Small intestine (tissue), 7 donors: Measurements from ENCODE around the gene MIS18BP1. TPM values are rescaled to one million over a fixed set of nuclear protein-coding genes. Genes with fewer than 3 reads are reported as not detected.

Source experiments
- DNase-seq, 2 donors: peaks; one replicate each; pipeline versions ENCODE4 v3.0.0 to v3.0.0-alpha.2; 2013
- FAIRE-seq: peaks from 2 replicates; lab custom pipeline; 2012; peaks lifted over from hg19 to GRCh38; lab: Jason Lieb, UNC
- H3K27ac ChIP-seq, 3 donors: one replicate each; pipeline ENCODE4 v1.5.1; 2013; ENCODE audit warnings: low read length in 2 of 3, mild to moderate bottlenecking in 2 of 3, control low read depth in 1 of 3, inconsistent platforms in 1 of 3, low read depth in 1 of 3, moderate library complexity in 1 of 3
- H3K27me3 ChIP-seq, 3 donors: one replicate each; pipeline ENCODE4 v1.6.1; 2013; ENCODE audit warnings: low read length in 3 of 3, inconsistent platforms in 1 of 3; ENCODE audit not compliant: control insufficient read depth in 3 of 3, insufficient read depth in 3 of 3
- H3K36me3 ChIP-seq, 3 donors: one replicate each; pipeline ENCODE4 v1.6.1; 2013; ENCODE audit warnings: low read length in 3 of 3, inconsistent platforms in 1 of 3, low read depth in 1 of 3, mild to moderate bottlenecking in 1 of 3, moderate library complexity in 1 of 3; ENCODE audit not compliant: control insufficient read depth in 3 of 3, insufficient read depth in 2 of 3
- H3K4me1 ChIP-seq, 3 donors: one replicate each; pipeline ENCODE4 v1.6.1; 2013; ENCODE audit warnings: low read length in 2 of 3, inconsistent platforms in 1 of 3, low read depth in 1 of 3, mild to moderate bottlenecking in 1 of 3, moderate library complexity in 1 of 3; ENCODE audit not compliant: control insufficient read depth in 3 of 3, insufficient read depth in 2 of 3
- H3K4me3 ChIP-seq, 3 donors: one replicate each; pipeline ENCODE4 v1.5.1; 2013; ENCODE audit warnings: low read length in 3 of 3, control low read depth in 1 of 3, inconsistent platforms in 1 of 3, low read depth in 1 of 3, mild to moderate bottlenecking in 1 of 3, moderate library complexity in 1 of 3
- H3K9me3 ChIP-seq, 2 donors: one replicate each; pipeline ENCODE4 v1.6.1; 2013; ENCODE audit warnings: low read depth in 1 of 2, low read length in 1 of 2; ENCODE audit not compliant: control insufficient read depth in 2 of 2, insufficient read depth in 1 of 2
- WGBS, 3 donors: extraction: QIAGEN DNeasy Blood & Tissue Kit; methylation state at CpG; one replicate each; pipeline ENCODE4 v1.1.7; 2013; 5-methylcytosine and 5-hydroxymethylcytosine counted together
- polyA plus RNA-seq, 4 donors: library from polyadenylated mRNA; stranded (reverse) in 3 of 4; unstranded in 1 of 4; fragments of 200-250 nt in 3 of 4; fragments of 120-200 nt in 1 of 4; gene quantifications; one replicate each; pipeline versions ENCODE4 v1.2.1 to v1.2.3, GENCODE V29; 2013
- donor health status: healthy with polysubstance abuse.
- donor health status: control.
- donor health status: control.
- donor health status: Bipolar disorder and iron deficiency.
- donor health status: healthy.

MIS18BP1 gene
- polyA plus RNA-seq, 4 donors, result 3.6 to 28.1 (median 8.5) TPM

- no peaks in the 10 kb centered on the region for H3K27me3 ChIP-seq
- H3K36me3 ChIP-seq, result no peaks in the 10 kb centered on the region
- peaks cover 0 to 3% (median 2%) of the 10 kb centered on the region in 3 donors for H3K4me1 ChIP-seq
- peak in 1 of 2 donors; percentile 4 for DNase-seq
- peaks cover 0 to 8% of the 10 kb centered on the region in 2 donors for H3K9me3 ChIP-seq
- peak overlapping the region; percentile 79 to 99 (median 98) for H3K27ac ChIP-seq
- no peak for FAIRE-seq
- WGBS, 3 donors, result 46 to 54% (median 51%) methylated on average over 23 of the region's 23 CpGs
- H3K4me3 ChIP-seq, result peak overlapping the region; percentile 31 to 85 (median 63)
Measured at GRCh38 chr14:45253754-45254310, 830 bp upstream of the MIS18BP1 start.

GRCh38 chr14:45252366-45253069, 484 bp downstream of the MIS18BP1 start:
- peaks cover 0 to 4% of the 10 kb centered on the region in 2 donors for H3K9me3 ChIP-seq
- no peaks in the 10 kb centered on the region for H3K36me3 ChIP-seq
- peaks cover 0 to 3% (median 2%) of the 10 kb centered on the region in 3 donors for H3K4me1 ChIP-seq
- H3K27me3 ChIP-seq, result no peaks in the 10 kb centered on the region
- peak overlapping the region; percentile 79 to 99 (median 98) for H3K27ac ChIP-seq
- 1% methylated on average over 25 to 26 of the region's 26 CpGs for WGBS, 3 donors
- peak overlapping the region; percentile 60 to 85 (median 63) for H3K4me3 ChIP-seq
- FAIRE-seq, result no peak
- DNase-seq, result peak; percentile 33

- peaks cover 0 to 3% (median 2%) of the 10 kb centered on the region in 3 donors for H3K4me1 ChIP-seq
- peak; percentile 43 to 48 for DNase-seq
- FAIRE-seq, result no peak
- no peak overlapping the region for H3K27ac ChIP-seq
- H3K27me3 ChIP-seq, result no peaks in the 10 kb centered on the region
- peak overlapping the region in 2 of 3 donors; percentile 63 to 85 for H3K4me3 ChIP-seq
- H3K9me3 ChIP-seq, result peaks cover 0 to 4% of the 10 kb centered on the region in 2 donors
- 2 to 11% (median 5%) methylated on average over 5 of the region's 5 CpGs for whole genome bisulfite sequencing, 3 donors
- H3K36me3 ChIP-seq, result no peaks in the 10 kb centered on the region
Measured at GRCh38 chr14:45251912-45252311, 1.1 kb downstream of the MIS18BP1 start.

GRCh38 chr14:45249856-45250575, 3.0 kb downstream of the MIS18BP1 start:
- FAIRE-seq, result no peak
- no peak overlapping the region for H3K4me3 ChIP-seq

GRCh38 chr14:45247427-45247826, 5.6 kb downstream of the MIS18BP1 start:
- no peak overlapping the region for H3K4me3 ChIP-seq
- FAIRE-seq (no peak), DNase-seq (no peak)
- no peak overlapping the region for H3K27ac ChIP-seq
- H3K9me3 ChIP-seq, result no peaks in the 10 kb centered on the region
- no peaks in the 10 kb centered on the region for H3K27me3 ChIP-seq
- 93 to 96% (median 96%) methylated on average over 1 of the region's 1 CpG for WGBS, 3 donors
- H3K36me3 ChIP-seq, result no peaks in the 10 kb centered on the region
- H3K4me1 ChIP-seq, result peaks cover 0 to 2% (median 0%) of the 10 kb centered on the region in 3 donors

More at GRCh38 chr14:45249856-45250575, 3.0 kb downstream of the MIS18BP1 start:
- WGBS, 3 donors, result 32 to 64% (median 50%) methylated on average over 5 of the region's 5 CpGs
- Histone ChIP-seq H3K9me3 (peaks cover 0 to 4% of the 10 kb centered on the region in 2 donors), H3K36me3 (no peaks in the 10 kb centered on the region), H3K27ac (peak overlapping the region; percentile 14 to 77 (median 21)), H3K4me1 (peaks cover 0 to 3% (median 2%) of the 10 kb centered on the region in 3 donors), H3K27me3 (no peaks in the 10 kb centered on the region)
- DNase-seq, result peak; percentile 17 to 22

GRCh38 chr14:45246691-45247090, 6.3 kb downstream of the MIS18BP1 start:
- H3K4me1 ChIP-seq, result peaks cover 0 to 2% (median 0%) of the 10 kb centered on the region in 3 donors
- no peak for DNase-seq
- no peak overlapping the region for H3K27ac ChIP-seq
- FAIRE-seq, result no peak
- H3K9me3 ChIP-seq, result no peaks in the 10 kb centered on the region
- H3K27me3 ChIP-seq, result no peaks in the 10 kb centered on the region
- H3K4me3 ChIP-seq, result no peak overlapping the region
- no peaks in the 10 kb centered on the region for H3K36me3 ChIP-seq
- 68 to 76% (median 72%) methylated on average over 1 of the region's 1 CpG for WGBS, 3 donors

- Histone ChIP-seq H3K9me3 (no peaks in the 10 kb centered on the region), H3K36me3 (peaks cover 0 to 2% (median 0%) of the 10 kb centered on the region in 3 donors), H3K27me3 (no peaks in the 10 kb centered on the region), H3K4me3 (no peak overlapping the region), H3K4me1 (peaks cover 0 to 2% (median 0%) of the 10 kb centered on the region in 3 donors), H3K27ac (no peak overlapping the region)
- DNase-seq (no peak), FAIRE-seq (no peak)
- 85 to 90% (median 89%) methylated on average over 3 of the region's 3 CpGs for WGBS, 3 donors
Measured at GRCh38 chr14:45246151-45246550, 6.9 kb downstream of the MIS18BP1 start.

- no peak for DNase-seq
- Histone ChIP-seq H3K9me3 (no peaks in the 10 kb centered on the region), H3K36me3 (peaks cover 0 to 4% (median 2%) of the 10 kb centered on the region in 3 donors), H3K27me3 (no peaks in the 10 kb centered on the region), H3K4me3 (no peak overlapping the region), H3K27ac (no peak overlapping the region), H3K4me1 (no peaks in the 10 kb centered on the region)
- no peak for FAIRE-seq
- 78 to 95% (median 83%) methylated on average over 3 of the region's 3 CpGs for WGBS, 3 donors
Measured at GRCh38 chr14:45242706-45243105, 10.3 kb downstream of the MIS18BP1 start.
